HG03060 (cell line): ENCODE results near the gene UBAC1.

Source experiments
- ATAC-seq: cut with Tn5 transposase; IDR thresholded peaks from one replicate; pipeline ENCODE4 v1.9.1; 2021; ENCODE audit warnings: low read depth, moderate number of reproducible peaks; ENCODE audit not compliant: unreplicated experiment

Gene UBAC1

DNA sequence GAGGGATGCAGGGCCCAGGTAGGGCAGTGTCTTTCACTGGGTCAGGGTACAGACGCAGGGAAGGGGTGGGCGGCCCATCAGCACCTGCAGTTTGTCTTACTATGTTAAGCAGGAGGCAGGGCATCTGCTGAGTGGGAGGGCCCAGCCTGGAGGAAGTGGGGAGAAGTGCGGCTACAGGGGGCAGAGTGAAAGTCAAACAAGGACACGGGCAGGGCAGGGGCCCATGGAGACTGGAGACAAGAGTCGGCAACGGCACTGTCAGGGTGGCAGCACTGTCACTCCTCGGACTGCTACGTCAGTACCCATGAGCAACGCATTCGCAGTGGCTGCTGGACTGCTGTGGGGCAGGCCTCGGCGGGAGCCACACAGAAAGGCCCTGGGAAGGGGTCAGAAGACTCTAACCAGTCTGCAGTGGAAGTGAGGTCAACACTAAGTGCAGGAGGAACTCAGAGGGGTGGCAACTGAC, 73.6 kb downstream of the UBAC1 start:
- no peak for ATAC-seq

DNA sequence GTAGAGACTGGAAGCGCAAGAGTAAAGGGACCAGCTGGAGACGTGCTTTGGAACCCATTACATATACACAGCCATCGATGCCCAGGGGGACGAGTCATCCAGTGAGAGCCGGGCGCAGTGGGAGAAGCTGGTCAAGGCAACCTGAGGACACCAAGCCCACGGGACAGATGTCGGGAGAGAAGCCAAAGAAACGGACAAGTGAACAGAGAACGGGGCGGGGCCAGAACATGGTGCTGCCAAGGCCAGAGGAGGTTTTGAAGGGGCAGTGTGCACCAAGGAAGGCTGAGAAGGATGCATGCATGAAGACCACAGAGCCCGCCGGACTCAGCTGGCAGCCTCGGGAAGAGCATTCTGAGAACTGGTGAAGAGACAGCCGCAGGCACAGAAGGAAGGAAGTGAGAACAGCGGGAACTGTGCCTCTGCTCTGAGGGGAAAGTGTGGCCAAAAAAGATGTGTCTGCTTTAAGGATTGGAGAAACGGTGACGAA, 74.1 kb downstream of the UBAC1 start:
- no peak for ATAC-seq

DNA sequence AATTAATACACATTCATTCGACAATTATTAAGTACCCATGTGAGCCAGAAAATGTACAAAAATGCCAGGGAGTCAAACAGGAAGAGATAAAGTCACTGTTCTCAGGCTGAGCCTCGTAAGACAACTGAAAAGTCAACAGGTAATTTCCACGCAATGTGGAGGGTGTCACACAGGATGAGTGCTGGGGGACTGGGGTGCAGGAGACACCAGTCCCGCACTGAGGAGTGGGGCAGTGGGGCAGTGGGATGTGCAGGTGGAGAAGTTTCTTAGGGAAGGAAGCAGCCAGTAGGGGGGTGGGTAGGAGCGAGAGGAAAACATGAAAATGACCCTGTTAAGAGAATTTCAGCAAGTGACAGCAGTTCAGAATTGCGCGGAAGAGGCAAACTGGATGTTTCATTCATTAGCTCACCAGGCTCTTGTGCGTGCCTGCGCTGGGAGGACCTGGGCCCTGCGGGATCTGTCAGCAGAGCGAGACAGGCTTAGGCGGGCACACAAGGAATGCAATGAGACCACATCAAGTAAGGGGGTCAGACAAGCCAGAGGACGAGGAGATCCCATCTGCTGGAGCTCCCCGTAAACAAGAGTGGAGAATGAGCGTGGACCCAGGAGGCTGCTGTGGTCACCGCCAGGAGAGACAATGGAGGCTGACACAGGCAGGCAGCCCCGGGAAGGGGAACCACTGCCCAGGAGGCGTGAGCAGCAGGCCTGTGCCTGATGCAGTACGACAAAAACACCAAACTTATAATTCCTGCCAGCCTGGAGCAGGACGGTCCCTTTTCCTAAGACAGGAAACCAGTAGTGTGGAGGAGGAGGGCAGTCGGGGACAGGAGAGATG, 74.8 kb downstream of the UBAC1 start:
- ATAC-seq = no peak

DNA sequence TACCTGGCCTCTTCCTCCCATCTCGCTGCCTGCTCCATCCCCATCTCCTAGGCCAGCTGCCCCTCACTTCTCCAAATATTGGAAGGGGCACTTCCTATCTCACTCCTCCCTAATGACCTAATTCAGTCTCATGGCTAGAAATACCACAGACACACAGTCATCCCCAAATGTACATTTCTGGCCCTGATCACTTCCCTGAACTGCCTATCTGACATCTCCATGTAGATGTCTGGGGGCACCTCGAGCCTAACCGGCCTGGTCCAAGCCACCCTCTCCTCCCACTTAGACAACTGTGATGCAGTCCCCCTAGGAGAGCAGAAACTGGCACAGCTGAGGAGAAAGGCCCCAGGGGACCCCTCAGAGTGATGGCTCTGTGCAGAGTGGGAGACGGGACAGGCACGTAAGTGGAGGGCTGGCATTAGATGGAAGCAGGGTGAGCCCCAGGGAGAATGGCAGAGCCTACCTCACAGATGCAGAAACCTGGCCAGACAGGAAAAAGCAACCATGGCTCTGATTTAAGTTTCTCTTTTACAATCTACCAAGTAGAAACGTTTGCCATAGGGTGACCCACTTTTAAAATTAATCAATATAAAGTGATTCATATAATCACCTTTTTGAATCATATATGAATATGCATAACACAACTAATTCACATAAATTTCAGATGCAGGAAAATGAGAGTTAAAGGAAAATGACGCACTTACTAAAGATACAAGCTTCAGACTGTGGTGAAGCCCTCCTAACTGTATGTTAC, 75.9 kb downstream of the UBAC1 start:
- ATAC-seq = no peak

DNA sequence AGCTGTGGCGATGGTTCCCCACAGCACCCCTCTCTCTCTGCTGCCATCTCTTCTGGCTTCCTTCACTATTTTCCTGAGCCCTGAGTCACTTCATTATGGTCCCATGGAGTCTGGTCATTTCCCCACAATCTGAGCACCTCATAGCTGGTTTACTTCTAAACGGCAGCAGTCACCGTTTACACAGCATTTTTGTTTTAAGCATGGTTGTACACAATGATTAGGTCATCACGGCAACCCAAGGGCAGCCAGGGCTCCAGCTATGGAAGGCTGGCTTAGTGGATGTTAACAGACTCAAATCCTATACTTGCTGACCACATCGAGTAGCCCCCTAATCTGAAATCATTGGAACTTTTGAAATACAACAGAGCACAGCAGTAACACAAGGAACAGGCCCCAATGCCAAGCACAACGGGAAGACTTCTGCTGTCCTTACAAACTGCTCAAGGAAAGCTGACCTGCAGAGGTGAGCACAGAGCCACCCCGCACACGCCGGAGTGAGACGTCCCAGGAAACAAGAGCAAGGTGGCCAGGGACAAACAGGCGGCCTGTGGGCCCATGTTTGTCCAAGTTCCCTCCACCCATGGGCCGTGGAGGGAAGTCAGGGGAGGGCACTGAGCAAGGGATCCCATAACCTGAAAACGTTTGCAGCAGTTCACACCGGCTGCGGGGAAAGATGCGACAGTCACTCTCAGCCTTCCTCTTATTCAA, 76.7 kb downstream of the UBAC1 start:
- no peak for ATAC-seq

DNA sequence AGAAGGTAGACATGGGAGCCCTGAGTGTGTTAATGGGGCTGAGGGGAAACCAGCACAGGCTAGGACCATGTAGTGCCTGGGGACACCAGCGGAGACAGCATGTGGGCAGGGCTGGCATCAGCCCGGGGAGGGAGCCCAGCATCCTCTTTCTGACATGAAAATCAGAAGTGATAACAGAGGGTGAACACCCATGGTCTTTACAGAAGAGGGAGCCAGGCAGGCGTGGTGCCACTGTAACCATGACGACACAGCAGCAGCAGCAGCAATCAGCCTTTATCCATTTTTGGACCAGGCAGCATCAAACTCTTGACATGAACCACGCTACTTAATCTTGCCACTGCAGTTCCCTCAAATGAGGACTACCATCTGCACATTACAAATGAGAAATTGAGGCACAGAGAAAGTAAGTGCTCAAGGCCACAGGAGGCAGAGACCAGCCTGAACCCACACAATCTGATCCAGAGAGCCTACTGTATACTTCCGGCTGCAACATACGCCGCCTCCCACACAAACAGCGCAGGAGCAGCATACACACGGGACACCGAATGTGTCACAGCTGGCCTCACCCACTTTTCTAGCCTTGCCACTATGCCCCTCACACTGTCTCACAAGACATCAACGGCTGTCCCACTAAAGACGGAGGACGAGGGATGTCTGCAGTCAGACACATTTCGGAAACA, 77.6 kb downstream of the UBAC1 start:
- no peak for ATAC-seq
